SK-N-MC (cell line): Measurements from ENCODE around the gene ECM2.

ENCODE experiments used
- DNase-seq: peaks from one replicate; pipeline ENCODE4 v3.0.0-alpha.2; 2011; ENCODE audit warnings: low read depth, low spot score
- H3K27ac ChIP-seq: fragments of 200-600 bp; sonication (generic); 2 replicates; pipeline ENCODE4 v1.5.1; 2016; ENCODE audit warnings: mixed run types
- H3K36me3 ChIP-seq: fragments of 200-600 bp; sonication (generic); 2 replicates; pipeline ENCODE4 v1.6.1; 2017; ENCODE audit warnings: antibody characterized with exemption, low read length, mixed read lengths; ENCODE audit not compliant: insufficient read depth
- H3K4me3 ChIP-seq: fragments of 200-600 bp; sonication (generic); 2 replicates; pipeline ENCODE4 v1.5.1; 2016
- H3K9ac ChIP-seq: fragments of 200-600 bp; sonication (generic); 2 replicates; pipeline ENCODE4 v1.8.0; 2017; ENCODE audit warnings: mixed run types, mixed read lengths; ENCODE audit not compliant: insufficient read length
- H3K9me3 ChIP-seq: fragments of 200-600 bp; sonication (generic); 2 replicates; pipeline ENCODE4 v1.6.1; 2017; ENCODE audit warnings: low read depth, mild to moderate bottlenecking, antibody characterized with exemption, low read length, moderate library complexity, mixed read lengths
- EZH2 ChIP-seq: fragments of 200-600 bp; sonication (generic); IDR thresholded peaks from one replicate; pipeline ENCODE4 v1.6.1; 2017; ENCODE audit warnings: antibody characterized with exemption
- FOXP2 ChIP-seq: optimal IDR thresholded peaks from 2 replicates; pipeline ENCODE3; 2011; ENCODE audit warnings: mild to moderate bottlenecking, moderate library complexity; ENCODE audit not compliant: insufficient read depth; ENCODE audit errors: extremely low read length, control extremely low read depth
- POLR2AphosphoS5 ChIP-seq: IDR thresholded peaks from 2 replicates; pipeline ENCODE4 v1.6.1; 2012; ENCODE audit warnings: mild to moderate bottlenecking, low read depth, low read length, borderline replicate concordance

ECM2 gene

GRCh38 chr9:92561374-92562330 lies 25.9 kb upstream of the ECM2 start:
- peak overlapping the region; percentile 48 for H3K4me3 ChIP-seq
- H3K36me3 ChIP-seq, result no peaks in the 10 kb centered on the region
- peak; percentile 72 for DNase-seq
- peak overlapping the region; percentile 15; the same call in 1 of the 2 replicates for H3K27ac ChIP-seq
- TF ChIP-seq FOXP2 (no peak), EZH2 (no peak), POLR2AphosphoS5 (peak; percentile 31; the same call in 1 of the 2 replicates)
- no peaks in the 10 kb centered on the region for H3K9me3 ChIP-seq
- no peak overlapping the region for H3K9ac ChIP-seq

DNA sequence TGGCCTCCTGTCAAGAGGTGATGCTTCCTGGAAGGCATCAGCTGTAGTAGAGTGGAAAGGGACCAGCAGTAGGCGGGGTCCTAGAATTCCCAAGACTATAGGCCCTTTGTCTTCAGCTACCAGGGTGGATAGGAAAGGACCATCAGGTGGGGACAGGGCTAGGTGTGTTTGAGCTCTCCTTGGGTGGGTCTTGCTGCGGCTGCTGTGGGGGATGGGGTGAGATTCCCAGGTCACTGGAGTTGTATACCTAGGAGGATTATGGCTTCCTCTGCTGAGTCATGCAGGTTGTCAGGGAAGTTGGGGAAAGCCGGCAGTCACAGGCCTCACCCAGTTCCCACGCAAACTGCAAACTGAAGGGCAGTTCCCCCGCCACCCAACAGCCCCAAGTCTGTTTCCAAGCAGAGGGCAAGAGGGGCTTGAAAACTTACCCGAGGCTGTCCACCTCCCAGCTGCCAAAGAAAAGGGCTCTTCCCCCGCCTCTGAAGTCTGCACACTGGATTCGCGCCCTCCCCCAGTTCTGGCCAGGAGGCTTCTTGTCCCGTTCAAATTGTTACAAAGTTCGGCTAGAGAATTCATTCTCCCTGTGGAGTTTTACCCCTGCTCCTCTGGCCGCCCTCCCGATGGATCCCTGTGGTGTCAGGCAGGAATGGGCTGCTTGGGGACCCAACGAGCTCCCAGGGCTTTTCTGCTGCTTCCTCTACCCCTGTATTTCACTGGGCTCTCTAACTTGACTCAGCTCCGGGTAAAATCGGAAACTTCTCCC lies 23.0 kb upstream of the ECM2 start:
- Histone ChIP-seq H3K4me3 (no peak overlapping the region), H3K9ac (no peak overlapping the region), H3K27ac (no peak overlapping the region), H3K36me3 (no peaks in the 10 kb centered on the region), H3K9me3 (no peaks in the 10 kb centered on the region)
- no peak for DNase-seq
- TF ChIP-seq FOXP2, result no peak

- Histone ChIP-seq H3K36me3 (no peaks in the 10 kb centered on the region), H3K9ac (no peak overlapping the region), H3K4me3 (no peak overlapping the region), H3K27ac (no peak overlapping the region), H3K9me3 (no peaks in the 10 kb centered on the region)
- DNase-seq, result no peak
- TF ChIP-seq EZH2 (no peak), POLR2AphosphoS5 (no peak), FOXP2 (no peak)
These were observed 15.0 kb upstream of the ECM2 start for GRCh38 chr9:92550765-92551164.

DNA sequence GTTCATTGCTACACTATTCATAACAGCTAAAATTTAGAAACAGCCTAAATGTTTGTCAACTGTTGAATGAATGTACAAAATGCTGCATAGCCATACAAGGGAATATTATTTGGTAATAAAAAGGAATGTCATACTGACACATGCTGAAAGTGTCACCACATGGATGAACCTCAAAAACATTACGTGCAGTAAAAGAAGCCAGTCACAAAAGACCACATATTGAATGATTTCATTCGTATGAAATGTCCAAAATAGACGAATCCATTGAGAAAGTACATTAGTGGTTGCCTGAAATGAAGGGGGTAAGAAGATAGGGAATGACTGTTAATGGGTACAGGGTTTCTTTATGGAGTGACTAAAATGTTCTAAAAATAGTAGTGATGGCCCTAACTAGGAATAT lies 11.6 kb upstream of the ECM2 start:
- no peak overlapping the region for H3K27ac ChIP-seq
- no peak for TF ChIP-seq POLR2AphosphoS5
- no peak for TF ChIP-seq FOXP2
- TF ChIP-seq EZH2, result no peak
- H3K9me3 ChIP-seq, result no peaks in the 10 kb centered on the region
- no peak overlapping the region for H3K4me3 ChIP-seq
- no peak overlapping the region for H3K9ac ChIP-seq
- DNase-seq, result no peak
- no peaks in the 10 kb centered on the region for H3K36me3 ChIP-seq

GRCh38 chr9:92545002-92545510 lies 9.3 kb upstream of the ECM2 start:
- Histone ChIP-seq H3K9ac (no peak overlapping the region), H3K27ac (no peak overlapping the region), H3K9me3 (no peaks in the 10 kb centered on the region), H3K36me3 (no peaks in the 10 kb centered on the region), H3K4me3 (no peak overlapping the region)
- TF ChIP-seq POLR2AphosphoS5, result no peak
- no peak for TF ChIP-seq EZH2
- TF ChIP-seq FOXP2, result no peak
- no peak for DNase-seq

GRCh38 chr9:92543972-92544371 lies 8.2 kb upstream of the ECM2 start:
- Histone ChIP-seq H3K36me3 (no peaks in the 10 kb centered on the region), H3K9ac (no peak overlapping the region), H3K27ac (no peak overlapping the region), H3K9me3 (no peaks in the 10 kb centered on the region), H3K4me3 (no peak overlapping the region)
- no peak for DNase-seq
- no peak for TF ChIP-seq FOXP2
- no peak for TF ChIP-seq POLR2AphosphoS5
- no peak for TF ChIP-seq EZH2

DNA sequence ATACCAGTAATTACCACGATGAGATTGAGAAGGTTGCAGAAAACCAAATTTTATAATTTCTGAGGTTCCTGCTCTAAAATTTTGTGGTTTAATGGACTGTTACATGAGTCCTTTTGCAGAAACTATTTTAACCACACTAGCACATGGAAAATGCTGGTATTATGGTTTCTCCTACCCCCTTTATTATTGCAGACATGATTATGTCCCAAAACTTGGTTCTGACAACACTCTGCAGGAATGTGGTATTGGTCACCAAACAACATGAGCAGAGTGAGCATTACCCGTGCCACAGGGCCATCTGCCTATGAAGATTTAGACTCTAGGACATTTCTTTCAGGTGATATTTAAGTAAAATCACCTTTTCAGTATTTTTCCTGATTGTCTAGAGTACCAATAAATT lies 2.8 kb upstream of the ECM2 start:
- H3K4me3 ChIP-seq, result no peak overlapping the region
- no peaks in the 10 kb centered on the region for H3K36me3 ChIP-seq
- H3K9me3 ChIP-seq, result no peaks in the 10 kb centered on the region
- no peak for DNase-seq
- TF ChIP-seq EZH2 (no peak), POLR2AphosphoS5 (no peak), FOXP2 (no peak)
- H3K9ac ChIP-seq, result no peak overlapping the region
- H3K27ac ChIP-seq, result no peak overlapping the region

DNA sequence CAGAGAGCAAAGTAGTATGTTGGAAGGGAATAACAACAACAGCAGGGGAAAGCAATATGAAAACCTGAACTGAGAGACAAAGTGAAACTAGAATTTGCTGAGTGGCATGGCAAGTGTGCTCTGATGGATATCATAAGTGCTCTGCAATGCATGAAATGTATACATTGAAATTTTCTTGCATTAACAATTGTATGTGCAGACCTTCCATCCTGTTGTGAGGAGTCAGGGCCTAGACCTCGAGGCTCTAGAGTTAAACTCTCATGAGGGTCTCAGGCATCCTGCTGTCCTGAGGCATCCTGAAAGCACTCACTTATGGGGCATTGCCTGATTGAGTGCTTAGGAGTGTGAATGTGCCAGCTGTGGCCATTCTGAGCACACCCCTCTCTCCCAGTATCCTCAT lies 1.1 kb downstream of the ECM2 start:
- Histone ChIP-seq H3K9ac (peak overlapping the region; percentile 72), H3K9me3 (no peaks in the 10 kb centered on the region)

More for the DNA sequence above, 1.1 kb downstream of the ECM2 start:
- Histone ChIP-seq H3K27ac (peak overlapping the region; percentile 57), H3K4me3 (peak overlapping the region; percentile 67), H3K36me3 (no peaks in the 10 kb centered on the region)
- DNase-seq, result no peak
- TF ChIP-seq EZH2 (no peak), FOXP2 (no peak), POLR2AphosphoS5 (no peak)
